Measurements from ENCODE around the gene CYTH2.
A peak's percentile ranks its signal among the peaks of the same experiment; 100 is the strongest.
"Not testable (repeated sequence)": the region's sequence is repeated elsewhere in the genome, so short reads cannot be mapped to it uniquely, and the experiment has no call there.

The CYTH2 gene

GRCh38 chr19:48513289-48514122, 44.3 kb downstream of the CYTH2 start:
- no peaks in the 10 kb centered on the region for H3K36me3 Mint-ChIP-seq (ENCODE audit: low read depth)
- peak; percentile 74 for DNase-seq (ENCODE audit: low spot score)
- no peaks in the 10 kb centered on the region for H3K9me3 Mint-ChIP-seq
- H3K4me3 Mint-ChIP-seq, result no peak overlapping the region
- H3K27me3 Mint-ChIP-seq (ENCODE audit: low read depth), result no peaks in the 10 kb centered on the region
- peaks cover 7% of the 10 kb centered on the region for H3K4me1 Mint-ChIP-seq (ENCODE audit: low read depth)
- peak overlapping the region; percentile 64 for H3K27ac Mint-ChIP-seq

GRCh38 chr19:48514123-48514458, 44.9 kb downstream of the CYTH2 start:
- no peak for DNase-seq (ENCODE audit: low spot score)
- Mint-ChIP-seq H3K27me3 (ENCODE audit: low read depth) (no peaks in the 10 kb centered on the region), H3K4me1 (ENCODE audit: low read depth) (peaks cover 7% of the 10 kb centered on the region), H3K4me3 (no peak overlapping the region), H3K9me3 (no peaks in the 10 kb centered on the region), H3K36me3 (ENCODE audit: low read depth) (no peaks in the 10 kb centered on the region), H3K27ac (peak overlapping the region; percentile 64)

GRCh38 chr19:48516536-48516935, 47.4 kb downstream of the CYTH2 start:
- Mint-ChIP-seq H3K27ac (no peak overlapping the region), H3K9me3 (no peaks in the 10 kb centered on the region), H3K4me3 (no peak overlapping the region), H3K27me3 (ENCODE audit: low read depth) (no peaks in the 10 kb centered on the region), H3K4me1 (ENCODE audit: low read depth) (peaks cover 2% of the 10 kb centered on the region), H3K36me3 (ENCODE audit: low read depth) (no peaks in the 10 kb centered on the region)
- no peak for DNase-seq (ENCODE audit: low spot score)

GRCh38 chr19:48518207-48518606, 49.0 kb downstream of the CYTH2 start:
- Mint-ChIP-seq H3K4me1 (ENCODE audit: low read depth) (peaks cover 2% of the 10 kb centered on the region), H3K36me3 (ENCODE audit: low read depth) (no peaks in the 10 kb centered on the region), H3K27ac (no peak overlapping the region), H3K27me3 (ENCODE audit: low read depth) (no peaks in the 10 kb centered on the region), H3K4me3 (no peak overlapping the region), H3K9me3 (no peaks in the 10 kb centered on the region)
- DNase-seq (ENCODE audit: low spot score), result no peak

- not testable (repeated sequence) for H3K27ac Mint-ChIP-seq; H3K27me3 Mint-ChIP-seq (ENCODE audit: low read depth); DNase-seq (ENCODE audit: low spot score)
Measured at GRCh38 chr19:48519426-48519825, 50.3 kb downstream of the CYTH2 start.

GRCh38 chr19:48520134-48520533, 51.0 kb downstream of the CYTH2 start:
- Mint-ChIP-seq H3K4me1 (ENCODE audit: low read depth) (no peaks in the 10 kb centered on the region), H3K27me3 (ENCODE audit: low read depth) (no peaks in the 10 kb centered on the region), H3K27ac (no peak overlapping the region), H3K4me3 (no peak overlapping the region), H3K36me3 (ENCODE audit: low read depth) (no peaks in the 10 kb centered on the region), H3K9me3 (peaks cover 5% of the 10 kb centered on the region)
- no peak for DNase-seq (ENCODE audit: low spot score)

More at GRCh38 chr19:48519426-48519825, 50.3 kb downstream of the CYTH2 start:
- not testable (repeated sequence) for H3K4me3 Mint-ChIP-seq; H3K36me3 Mint-ChIP-seq (ENCODE audit: low read depth); H3K9me3 Mint-ChIP-seq; H3K4me1 Mint-ChIP-seq (ENCODE audit: low read depth)

- H3K36me3 Mint-ChIP-seq (ENCODE audit: low read depth), result peaks cover 2% of the 10 kb centered on the region
- no peak overlapping the region for H3K4me3 Mint-ChIP-seq
- H3K9me3 Mint-ChIP-seq, result peaks cover 23% of the 10 kb centered on the region
- H3K4me1 Mint-ChIP-seq (ENCODE audit: low read depth), result no peaks in the 10 kb centered on the region
- DNase-seq (ENCODE audit: low spot score), result no peak
- H3K27ac Mint-ChIP-seq, result no peak overlapping the region
- H3K27me3 Mint-ChIP-seq (ENCODE audit: low read depth), result no peaks in the 10 kb centered on the region
Measured at GRCh38 chr19:48524221-48524620, 55.1 kb downstream of the CYTH2 start.

GRCh38 chr19:48524732-48525131, 55.6 kb downstream of the CYTH2 start:
- no peaks in the 10 kb centered on the region for H3K27me3 Mint-ChIP-seq (ENCODE audit: low read depth)
- H3K36me3 Mint-ChIP-seq (ENCODE audit: low read depth), result peaks cover 2% of the 10 kb centered on the region
- H3K9me3 Mint-ChIP-seq, result peaks cover 23% of the 10 kb centered on the region
- no peak overlapping the region for H3K27ac Mint-ChIP-seq
- H3K4me3 Mint-ChIP-seq, result no peak overlapping the region
- no peaks in the 10 kb centered on the region for H3K4me1 Mint-ChIP-seq (ENCODE audit: low read depth)
- DNase-seq (ENCODE audit: low spot score), result no peak

GRCh38 chr19:48529156-48529555, 60.0 kb downstream of the CYTH2 start:
- H3K27ac Mint-ChIP-seq, result no peak overlapping the region
- DNase-seq (ENCODE audit: low spot score), result no peak
- no peaks in the 10 kb centered on the region for H3K4me1 Mint-ChIP-seq (ENCODE audit: low read depth)
- H3K27me3 Mint-ChIP-seq (ENCODE audit: low read depth), result peaks cover 2% of the 10 kb centered on the region
- no peak overlapping the region for H3K4me3 Mint-ChIP-seq
- H3K9me3 Mint-ChIP-seq, result peaks cover 20% of the 10 kb centered on the region
- peaks cover 2% of the 10 kb centered on the region for H3K36me3 Mint-ChIP-seq (ENCODE audit: low read depth)

GRCh38 chr19:48530066-48530720, 61.0 kb downstream of the CYTH2 start:
- Mint-ChIP-seq H3K36me3 (ENCODE audit: low read depth) (peaks cover 2% of the 10 kb centered on the region), H3K27ac (no peak overlapping the region), H3K4me1 (ENCODE audit: low read depth) (no peaks in the 10 kb centered on the region), H3K27me3 (ENCODE audit: low read depth) (peaks cover 2% of the 10 kb centered on the region), H3K4me3 (no peak overlapping the region), H3K9me3 (peaks cover 18% of the 10 kb centered on the region)
- DNase-seq (ENCODE audit: low spot score), result no peak

GRCh38 chr19:48530770-48531169, 61.6 kb downstream of the CYTH2 start:
- no peak for DNase-seq (ENCODE audit: low spot score)
- Mint-ChIP-seq H3K36me3 (ENCODE audit: low read depth) (peaks cover 2% of the 10 kb centered on the region), H3K9me3 (peaks cover 18% of the 10 kb centered on the region), H3K27me3 (ENCODE audit: low read depth) (peaks cover 2% of the 10 kb centered on the region), H3K27ac (no peak overlapping the region), H3K4me1 (ENCODE audit: low read depth) (no peaks in the 10 kb centered on the region), H3K4me3 (no peak overlapping the region)

Measured in T-helper 2 cell treated with Interferon-gamma antibody and Interleukin-4, amounts not matched to agents 5 μg/mL and 100 μg/mL, for 36 hours (primary cell).